NCI-H1105 (cell line): ENCODE measurements around the gene ZNF616.

ENCODE experiments used
- DNase-seq: peaks from one replicate; lab custom pipeline; 2025; lab: John Stamatoyannopoulos, UW

The ZNF616 gene

DNA sequence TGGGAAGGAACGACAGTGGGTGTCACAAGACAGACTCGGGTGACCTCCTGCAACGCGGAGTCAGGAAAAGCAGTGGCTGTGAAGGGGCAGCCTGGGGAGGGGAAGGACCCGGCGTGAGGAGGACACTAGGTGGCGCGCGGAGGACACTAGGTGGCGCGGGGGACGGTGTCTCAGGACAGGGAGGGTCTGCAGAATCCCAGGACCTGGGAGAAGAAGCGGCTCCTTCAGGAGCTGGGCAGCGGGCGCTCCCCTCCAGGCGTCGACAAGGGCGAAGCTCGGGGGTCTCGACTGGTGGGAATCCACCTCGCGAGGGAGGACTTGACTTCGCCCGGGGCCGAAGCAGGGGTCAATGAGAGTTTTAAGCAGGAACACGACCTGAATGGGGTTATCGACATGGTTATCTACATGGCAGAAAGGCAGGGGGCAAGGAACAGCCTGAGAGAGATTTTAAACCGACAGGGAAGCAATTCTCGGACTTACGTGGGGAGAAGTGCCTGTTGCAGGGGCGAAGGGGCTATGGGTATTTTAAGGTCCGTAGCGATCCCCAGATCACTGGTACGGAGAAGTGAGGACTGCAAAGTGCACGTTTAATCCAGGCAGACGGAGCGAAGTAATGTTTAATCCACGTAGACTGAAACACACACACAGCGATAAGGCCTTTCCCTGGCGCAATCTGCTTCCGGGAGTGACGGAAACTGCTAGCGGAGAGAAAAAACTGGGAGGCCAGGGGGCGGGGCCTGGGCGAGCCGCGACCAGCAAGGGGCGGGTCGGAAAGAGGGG, at the start of gene ZNF616:
Gene ZNF616 (minus strand): TSS at position 687 of the 780 bp plus-strand sequence. CDS start 9,426 bp downstream, outside the sequence.
- peak; percentile 96 for DNase-seq

DNA sequence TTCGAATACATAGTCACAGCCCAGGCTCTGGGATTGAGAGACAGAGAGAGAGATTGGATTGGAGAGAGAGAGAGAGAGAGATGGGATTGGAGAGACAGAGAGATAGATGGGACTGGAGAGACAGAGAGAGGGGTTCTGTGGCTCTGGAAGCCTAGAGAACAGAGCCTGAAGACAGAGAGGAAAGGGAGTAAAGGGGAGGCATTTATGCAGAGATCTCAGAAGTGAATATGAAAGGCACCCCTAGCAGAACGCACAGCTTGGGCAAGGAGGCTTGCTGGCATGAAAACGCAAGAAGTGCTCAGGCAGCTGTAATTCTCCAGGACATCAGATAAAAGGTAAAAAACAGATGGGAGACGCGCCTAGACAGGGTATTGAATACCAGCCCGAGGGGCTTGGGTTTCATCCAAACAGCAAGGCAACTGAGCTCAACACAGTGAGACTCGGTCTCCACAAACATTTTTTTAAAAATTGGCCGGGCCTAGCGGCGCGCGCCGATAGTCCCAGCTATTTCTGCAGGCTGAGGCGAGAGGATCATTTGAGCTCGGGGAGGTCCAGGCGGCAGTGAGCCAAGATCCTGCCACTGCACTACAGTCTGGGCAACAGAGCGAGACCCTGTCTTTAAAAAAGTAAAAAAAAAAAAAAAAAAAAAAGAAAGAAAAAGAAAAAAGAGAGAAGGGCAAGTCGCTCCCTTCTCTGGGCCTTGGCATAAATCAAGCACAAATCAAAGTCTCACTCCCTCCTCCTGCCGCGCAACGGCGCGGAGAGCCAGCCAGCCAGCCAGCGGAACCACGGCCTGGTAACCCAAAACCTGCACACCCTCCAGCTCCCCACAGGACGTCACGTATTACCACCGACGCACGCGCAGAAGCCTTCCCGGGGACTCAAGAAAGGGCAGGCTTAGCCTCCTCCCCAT, 49.3 kb upstream of the ZNF616 start:
- no peak for DNase-seq

DNA sequence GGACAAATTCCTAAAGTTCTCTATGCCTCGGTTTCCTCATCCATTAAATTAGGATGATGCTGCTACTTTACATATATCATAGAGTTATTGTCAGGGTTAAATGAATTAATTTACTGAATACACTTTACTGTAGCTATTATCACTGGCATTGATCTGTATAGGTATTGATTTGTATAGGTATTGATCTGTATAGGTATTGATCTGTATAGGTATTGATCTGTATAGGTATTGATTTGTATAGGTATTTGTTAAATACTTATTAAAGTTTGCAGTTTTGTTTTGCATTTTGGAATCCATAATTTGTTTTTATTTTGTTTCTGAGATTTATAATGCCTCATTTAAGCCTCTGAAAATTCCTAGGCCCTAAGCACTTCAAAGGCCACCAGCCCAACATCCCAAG, 47.7 kb upstream of the ZNF616 start:
- no peak for DNase-seq

DNA sequence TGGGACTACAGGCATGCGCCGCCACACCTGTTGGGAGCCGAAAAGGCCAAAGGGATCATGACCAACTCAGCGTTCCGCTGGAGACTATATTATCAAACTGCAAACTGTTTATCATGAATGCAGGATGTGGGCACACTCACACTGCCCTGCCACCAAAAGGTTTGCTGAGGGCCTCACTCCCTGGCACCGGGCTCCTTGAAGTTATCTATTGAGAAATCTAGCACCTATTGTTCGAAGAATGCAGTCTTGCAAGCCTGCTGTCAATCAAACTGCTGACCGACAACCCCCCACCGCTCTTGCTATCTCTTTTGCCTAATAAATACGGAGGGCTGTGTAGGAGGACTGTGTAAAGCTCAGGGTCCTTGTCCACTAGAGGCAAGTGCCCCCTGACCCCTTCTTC, 36.8 kb upstream of the ZNF616 start:
- no peak for DNase-seq

DNA sequence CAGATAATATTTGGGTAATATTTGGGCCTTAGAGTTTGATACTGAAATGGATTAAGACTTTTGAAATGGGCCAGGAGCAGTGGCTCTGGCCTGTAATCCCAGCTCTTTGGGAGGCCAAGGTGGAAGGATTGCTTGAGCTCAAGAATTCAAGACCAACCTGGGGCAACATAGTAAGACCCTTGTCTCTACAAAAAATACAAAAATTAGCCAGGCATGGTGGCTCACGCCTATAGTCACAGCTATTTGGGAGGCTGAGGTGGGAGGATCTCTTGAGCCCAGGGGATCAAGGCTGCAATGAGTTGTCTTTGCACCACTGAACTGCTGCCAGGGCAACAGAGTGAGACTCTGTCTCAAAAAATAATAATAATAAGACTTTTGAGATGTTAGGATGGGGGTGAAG, 32.6 kb upstream of the ZNF616 start:
- DNase-seq, result no peak

DNA sequence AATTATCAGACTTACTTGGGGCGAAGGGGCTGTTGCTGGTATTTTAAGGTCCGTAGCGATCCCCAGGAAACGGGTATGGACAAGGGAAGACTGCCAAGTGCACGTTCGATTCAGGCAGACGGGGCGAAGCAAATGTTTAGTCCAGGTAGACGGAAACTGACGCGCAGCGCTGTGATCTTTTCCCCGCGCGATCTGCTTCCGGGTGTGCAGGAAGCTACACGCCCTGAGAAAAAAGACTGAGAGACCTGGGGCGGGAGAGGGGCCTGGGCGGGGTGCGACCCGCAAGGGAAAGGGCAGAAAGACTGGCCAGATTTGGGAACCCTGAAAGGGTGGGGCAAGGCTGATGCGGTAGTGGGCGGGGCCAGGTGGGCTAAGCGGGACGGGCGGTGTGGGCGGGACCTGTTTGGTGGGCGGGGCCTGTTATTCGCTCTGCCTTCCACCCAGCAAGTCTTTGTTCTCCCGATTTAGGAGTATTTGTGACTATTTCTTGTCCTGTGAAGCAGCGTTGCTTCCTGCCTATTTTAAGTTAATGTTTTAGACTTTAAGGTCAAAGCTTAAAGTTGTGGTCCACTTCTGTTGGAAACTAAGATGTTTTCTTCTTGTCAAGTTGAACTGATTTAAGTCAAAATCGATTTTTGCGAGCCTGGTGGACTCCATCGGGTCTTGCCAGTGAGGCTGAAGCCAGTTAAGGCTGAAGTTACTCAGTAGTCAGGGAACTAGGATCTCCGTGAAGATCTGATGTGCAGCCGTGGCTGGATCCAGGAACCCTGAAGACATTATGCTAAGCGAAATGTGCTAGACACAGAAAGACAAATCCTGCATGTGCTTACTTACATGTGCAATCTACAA, 31.8 kb upstream of the ZNF616 start, which contains the start of gene ZNF836:
Gene ZNF836 (minus strand): TSS at position 301 of the 849 bp plus-strand sequence. CDS start 3,549 bp downstream, outside the sequence.
- peak; percentile 84 for DNase-seq

DNA sequence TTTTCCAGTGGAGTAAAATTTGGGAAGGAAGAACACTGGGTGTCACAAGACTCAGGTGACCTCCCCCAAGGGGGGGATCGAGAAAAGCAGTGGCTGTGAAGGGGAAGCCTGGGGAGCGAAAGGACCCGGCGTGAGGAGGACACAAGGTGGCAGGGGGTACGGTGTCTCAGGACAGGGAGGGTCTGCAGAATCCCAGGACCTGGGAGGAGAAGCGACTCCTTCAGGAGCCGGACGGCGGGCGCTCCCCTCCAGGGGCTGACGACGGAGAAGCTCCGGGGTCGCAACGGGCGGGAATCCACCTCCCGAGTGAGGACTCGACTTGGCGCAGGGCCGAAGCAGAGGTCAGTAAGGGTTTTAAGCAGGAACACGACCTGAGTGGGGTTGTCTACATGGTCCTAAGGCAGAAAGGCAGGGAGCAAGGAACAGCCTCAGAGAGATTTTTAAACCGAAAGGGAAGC, 31.2 kb upstream of the ZNF616 start:
- DNase-seq, result peak; percentile 40

DNA sequence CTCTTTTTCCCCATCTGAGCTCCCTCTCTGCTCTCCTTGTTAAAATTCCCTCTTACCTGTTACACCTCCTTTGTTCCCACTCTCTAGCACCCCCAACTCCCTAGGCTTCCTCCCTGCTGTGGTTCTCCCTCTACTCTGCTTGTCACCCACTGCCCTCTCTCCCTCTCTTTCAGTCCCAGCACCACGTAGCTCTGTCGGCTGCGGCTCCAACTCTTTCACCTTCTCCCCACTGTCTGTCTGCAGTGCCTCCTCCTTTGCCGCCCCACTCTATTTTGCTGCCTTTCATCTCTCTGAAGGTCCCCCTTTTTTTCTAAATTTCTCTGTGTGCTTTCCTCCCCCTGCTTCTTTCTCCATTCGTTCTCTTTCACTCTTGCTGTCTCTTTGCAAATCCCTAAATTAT, 30.6 kb upstream of the ZNF616 start:
- DNase-seq, result no peak

DNA sequence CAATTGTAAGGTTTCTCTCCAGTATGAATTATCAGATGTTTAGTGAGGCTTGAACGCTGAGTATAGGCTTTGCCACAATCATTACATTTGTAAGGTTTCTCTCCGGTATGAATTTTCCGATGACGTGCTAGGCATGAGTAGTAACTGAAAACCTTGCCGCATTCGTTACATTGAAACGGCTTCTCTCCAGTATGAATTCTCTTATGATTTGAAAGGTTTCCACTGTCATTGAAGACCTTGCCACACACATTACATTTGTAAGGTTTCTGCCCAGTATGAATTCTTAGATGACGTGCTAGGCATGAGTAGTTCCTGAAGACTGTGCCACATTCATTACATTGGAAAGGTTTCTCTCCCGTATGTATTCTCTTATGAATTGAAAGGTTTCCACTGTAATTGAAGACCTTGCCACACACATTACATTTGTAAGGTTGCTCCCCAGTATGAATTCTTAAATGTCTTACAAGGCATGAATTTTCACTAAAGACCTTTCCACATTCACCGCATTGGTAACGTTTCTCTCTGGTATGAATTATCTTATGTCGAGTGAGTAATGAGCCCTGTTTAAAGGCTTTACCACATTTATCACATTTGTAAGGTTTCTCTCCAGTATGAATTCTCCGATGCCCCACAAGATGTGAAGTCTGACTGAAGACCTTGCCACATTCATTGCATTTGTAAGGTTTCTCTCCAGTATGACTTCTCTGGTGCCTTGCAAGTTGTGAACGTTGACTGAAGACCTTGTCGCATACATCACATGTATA, 16.0 kb upstream of the ZNF616 start:
- DNase-seq, result no peak

DNA sequence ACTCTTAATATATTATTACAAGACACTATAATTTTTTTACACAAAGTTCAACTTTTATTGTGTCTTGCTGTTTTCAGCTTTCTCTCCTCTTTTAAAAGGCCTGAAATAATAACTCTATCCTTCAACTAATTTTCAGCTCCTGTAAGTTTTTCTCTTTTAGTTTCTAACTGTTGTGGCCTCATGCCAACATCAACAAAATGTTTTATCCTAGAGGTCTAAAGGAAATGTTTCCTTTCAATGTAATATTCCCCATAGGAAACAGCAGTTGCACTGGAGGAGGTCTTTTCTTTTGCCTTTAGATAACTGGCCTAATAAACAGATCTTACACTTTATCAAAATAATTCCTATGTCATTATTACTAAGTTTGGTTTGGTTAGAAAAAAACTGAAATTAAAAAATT, 8.5 kb upstream of the ZNF616 start:
- no peak for DNase-seq

DNA sequence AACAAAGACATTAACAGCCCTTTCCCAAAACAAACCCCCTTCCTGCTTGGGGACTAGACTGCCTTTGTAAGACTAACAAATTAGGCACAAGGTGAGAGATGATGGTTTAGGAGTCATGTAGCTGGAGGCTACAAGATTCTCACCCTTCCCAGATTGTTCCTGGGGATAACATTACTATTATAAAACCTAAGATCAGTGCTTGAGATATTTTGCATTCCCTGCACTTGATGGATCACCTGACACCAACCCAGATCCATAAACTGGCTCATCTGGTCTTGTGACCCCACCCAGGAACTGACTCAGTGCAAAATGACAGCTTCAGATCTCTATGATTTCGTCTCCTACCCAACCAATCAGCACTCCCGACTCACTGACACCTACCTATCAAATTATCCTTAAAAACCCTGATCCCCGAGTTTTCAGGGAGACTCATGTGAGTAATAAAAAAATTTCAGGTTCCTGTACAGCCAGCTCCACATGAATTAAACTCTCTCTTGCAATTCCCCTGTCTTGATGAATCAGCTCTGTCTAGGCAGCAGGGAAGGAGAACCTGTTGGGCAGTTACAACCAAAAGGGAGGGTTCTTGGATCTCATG, 2.4 kb upstream of the ZNF616 start:
- DNase-seq, result no peak

DNA sequence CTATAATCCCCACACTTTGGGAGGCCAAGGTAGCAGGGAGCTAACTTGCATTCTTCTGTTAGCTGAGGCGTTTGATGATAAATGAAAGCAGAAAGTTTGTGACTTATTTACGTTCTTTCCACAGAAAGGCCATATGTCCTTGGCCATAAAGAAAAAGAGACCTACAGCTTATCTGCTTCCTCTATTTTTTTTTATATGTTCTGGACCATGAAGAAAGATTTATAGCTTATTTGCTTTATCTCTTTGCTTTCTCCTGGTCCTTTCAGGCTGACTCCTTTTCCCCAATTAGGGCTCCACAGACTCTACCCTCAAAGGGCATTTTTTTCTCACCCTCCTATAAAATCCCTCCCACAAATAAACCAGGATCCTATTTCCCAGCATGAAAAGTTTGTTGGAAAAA, 1.5 kb upstream of the ZNF616 start:
- no peak for DNase-seq

DNA sequence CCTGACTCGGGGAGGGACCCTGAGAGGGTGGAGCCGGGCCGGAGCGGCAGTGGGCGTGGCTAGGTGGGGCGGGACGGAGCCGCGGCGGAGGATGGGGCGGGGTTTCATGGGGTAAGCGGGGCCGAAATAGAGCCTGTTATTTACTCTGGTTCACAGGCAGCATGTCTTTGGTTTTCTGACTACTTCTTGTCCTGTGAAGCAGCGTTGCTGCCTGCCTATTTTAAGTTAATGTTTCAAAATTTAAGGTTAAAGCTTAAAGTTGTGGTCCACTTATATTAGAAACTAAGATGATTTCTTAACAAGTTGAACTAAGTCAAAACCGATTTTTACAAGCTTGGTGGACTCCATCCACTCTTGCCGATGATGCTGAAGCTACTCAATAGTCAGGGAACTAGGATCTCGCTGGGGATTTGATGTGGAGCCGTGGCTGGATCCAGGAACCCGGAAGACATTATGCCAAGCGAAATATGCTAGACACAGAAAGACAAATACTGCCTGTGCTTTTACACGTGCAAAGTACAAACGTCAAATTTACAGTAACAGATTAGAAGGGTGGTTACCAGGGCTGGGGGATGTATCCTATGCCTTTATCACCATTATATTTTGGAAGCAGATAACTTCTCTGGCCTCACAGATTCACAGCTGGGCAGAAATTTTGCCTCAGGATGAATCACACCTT, 433 bp upstream of the ZNF616 start:
- DNase-seq, result no peak

DNA sequence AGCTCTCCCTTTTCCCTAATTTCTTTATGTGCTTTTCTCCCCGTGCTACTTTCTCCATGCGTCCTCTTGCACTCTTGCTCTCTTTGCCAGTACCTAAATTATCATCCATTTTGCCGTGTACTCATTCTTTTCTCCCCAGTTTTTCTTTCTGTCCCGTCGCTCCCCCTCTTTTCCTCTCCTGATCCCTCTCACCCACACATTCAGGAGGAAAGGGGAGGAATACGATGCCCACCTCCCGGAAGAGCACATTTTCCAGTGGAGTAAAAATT, 821 bp downstream of the ZNF616 start:
- DNase-seq, result no peak

DNA sequence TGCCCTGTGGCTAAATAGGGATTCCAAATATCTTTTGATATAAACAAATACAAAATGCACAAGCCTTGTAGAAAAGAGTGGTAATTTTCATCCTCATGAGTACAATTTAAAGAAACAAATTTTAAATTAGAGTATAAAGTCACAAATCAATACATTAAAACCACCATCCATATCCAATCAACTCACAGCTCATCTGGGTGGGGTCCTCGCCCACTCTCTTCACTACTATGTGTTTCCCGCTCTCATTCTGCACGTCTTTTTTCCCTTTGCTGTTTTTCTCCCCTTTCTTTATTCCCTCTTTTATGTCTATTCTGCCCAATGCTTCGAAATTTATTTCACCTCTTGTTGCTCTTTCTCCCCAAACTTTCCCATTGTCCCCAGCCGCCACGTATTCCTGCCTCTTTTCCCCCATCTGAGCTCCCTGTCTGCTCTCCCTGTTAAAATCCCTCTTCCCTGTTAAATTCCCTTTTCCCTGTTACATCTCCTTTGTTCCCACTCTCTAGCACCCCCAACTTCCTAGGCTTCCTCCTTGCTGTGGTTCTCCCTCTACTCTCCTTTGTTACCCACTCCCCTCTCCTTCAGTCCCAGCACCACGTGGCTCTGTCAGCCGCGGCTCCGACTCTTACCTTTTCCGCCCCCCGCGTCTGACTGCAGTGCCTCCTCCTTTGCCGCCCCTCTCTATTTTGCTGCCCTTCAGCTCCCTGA, 1.3 kb downstream of the ZNF616 start:
- peak; percentile 51 for DNase-seq

DNA sequence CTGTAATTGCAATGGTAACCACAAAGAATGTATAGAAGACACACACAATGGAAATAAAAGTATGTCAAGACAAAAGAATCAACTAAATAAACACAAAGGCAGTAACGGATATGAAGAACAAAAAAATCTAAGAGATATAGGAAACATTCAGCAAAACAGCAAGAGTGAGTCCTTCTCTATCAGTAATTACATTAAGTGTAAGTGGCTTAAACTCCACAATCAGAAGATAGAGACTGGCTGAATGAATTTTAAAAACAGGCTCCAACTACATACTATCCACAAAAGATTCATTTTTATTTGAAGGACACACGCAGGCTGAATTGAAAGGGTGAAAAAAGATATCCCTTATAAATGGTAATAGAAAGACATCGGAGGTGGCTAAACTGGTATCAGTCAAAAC, 19.5 kb downstream of the ZNF616 start:
- no peak for DNase-seq

DNA sequence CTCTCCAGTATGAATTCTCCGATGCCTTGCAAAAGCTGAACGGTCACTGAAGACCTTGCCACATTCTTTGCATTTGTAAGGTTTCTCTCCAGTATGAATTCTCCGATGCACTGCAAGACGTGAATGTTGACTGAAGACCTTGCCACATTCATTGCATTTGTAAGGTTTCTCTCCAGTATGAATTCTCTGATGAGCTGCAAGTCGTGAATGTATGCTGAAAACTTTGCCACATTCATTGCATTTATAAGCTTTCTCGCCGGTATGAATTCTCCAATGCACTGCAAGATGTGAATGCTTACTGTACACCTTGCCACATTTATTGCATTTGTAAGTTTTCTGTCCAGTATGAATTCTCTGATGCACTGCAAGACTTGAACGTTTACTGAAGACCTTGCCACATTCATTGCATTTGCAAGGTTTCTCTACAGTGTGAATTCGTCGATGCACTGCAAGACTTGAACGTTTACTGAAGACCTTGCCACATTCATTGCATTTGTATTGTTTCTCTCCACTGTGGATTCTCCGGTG, 24.1 kb downstream of the ZNF616 start:
- no peak for DNase-seq

DNA sequence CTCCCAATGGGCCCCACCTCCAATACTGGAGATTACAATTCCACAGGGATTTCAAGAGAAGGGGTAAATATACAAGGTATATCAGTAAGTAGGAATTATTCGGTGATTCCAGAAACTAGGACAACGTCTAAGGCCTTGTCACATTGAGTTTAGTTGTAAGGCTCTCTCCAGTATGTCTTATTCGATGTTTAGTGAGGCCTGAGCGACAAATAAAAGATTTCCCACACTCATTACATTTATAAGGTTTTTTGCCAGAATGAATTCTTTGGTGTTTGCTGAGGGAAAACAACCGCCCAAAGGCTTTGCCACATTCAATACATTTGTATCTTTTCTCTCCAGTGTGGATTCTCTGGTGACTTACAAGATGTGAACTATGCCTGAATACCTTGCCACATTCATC, 25.0 kb downstream of the ZNF616 start:
- DNase-seq, result no peak

DNA sequence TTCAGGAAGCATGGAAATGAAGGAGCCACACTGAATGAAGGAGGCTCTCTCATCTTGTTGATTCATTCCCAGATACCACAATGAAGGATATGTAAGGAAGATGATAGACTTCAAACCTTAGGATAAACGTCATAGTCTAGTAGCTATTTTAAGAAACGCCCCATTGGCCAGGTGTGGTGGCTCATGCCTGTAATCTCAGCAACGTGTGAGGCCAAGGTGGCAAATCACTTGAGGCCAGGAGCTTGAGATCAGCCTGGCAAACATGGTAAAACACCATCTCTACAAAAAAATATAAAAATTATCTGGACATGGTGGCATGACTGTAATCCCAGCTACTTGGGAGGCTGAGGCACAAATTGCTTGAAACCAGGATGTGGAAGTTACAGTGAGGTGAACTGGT, 27.1 kb downstream of the ZNF616 start:
- no peak for DNase-seq

DNA sequence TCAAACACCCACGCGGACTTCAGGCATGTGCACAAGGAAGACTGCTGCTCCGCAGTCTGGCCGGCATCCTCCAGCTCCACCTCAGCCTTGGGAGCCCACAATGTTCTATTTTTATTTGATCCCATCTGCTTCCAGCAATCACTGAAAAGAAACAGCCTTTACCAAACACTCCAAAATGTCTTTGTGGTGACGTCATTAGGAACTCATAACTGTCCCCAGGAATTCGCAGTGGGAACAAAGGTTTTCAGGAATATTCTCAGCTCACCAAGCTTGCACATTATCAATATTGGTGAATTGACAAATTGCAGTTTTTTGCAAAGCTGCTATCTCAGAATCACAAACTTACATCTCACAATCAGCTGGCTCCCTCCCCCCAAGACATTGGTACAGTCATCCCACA, 29.0 kb downstream of the ZNF616 start:
- no peak for DNase-seq
